ENCODE data around the gene ICAM4.
"Not testable (repeated sequence)": the region's sequence is repeated elsewhere in the genome, so short reads cannot be mapped to it uniquely, and the experiment has no call there.

ICAM4 gene

GRCh38 chr19:10286803-10287737 lies at the start of gene ICAM4:
Gene ICAM4 (plus strand): TSS chr19:10286955. CDS start chr19:10287013, 58 bp downstream.
- DNase-seq (ENCODE audit: low read depth), result no peak

- no peak for DNase-seq (ENCODE audit: low read depth)
Observed at GRCh38 chr19:10237702-10238101, 49.1 kb upstream of the ICAM4 start.

- no peak for DNase-seq (ENCODE audit: low read depth)
Observed at GRCh38 chr19:10238172-10238783, 48.5 kb upstream of the ICAM4 start.

GRCh38 chr19:10241826-10242449 lies 44.8 kb upstream of the ICAM4 start:
- DNase-seq (ENCODE audit: low read depth), result not testable (repeated sequence)

- DNase-seq (ENCODE audit: low read depth), result no peak
Observed at GRCh38 chr19:10243606-10244005, 43.1 kb upstream of the ICAM4 start.

GRCh38 chr19:10245189-10245939 lies 41.4 kb upstream of the ICAM4 start:
- no peak for DNase-seq (ENCODE audit: low read depth)

GRCh38 chr19:10246511-10246910 lies 40.2 kb upstream of the ICAM4 start:
- no peak for DNase-seq (ENCODE audit: low read depth)

GRCh38 chr19:10251792-10252694 lies 34.7 kb upstream of the ICAM4 start, which contains the start of gene MRPL4:
Gene MRPL4 (plus strand): TSS chr19:10252214. CDS start chr19:10252254, 40 bp downstream.
- peak; percentile 94 for DNase-seq (ENCODE audit: low read depth)

- no peak for DNase-seq (ENCODE audit: low read depth)
Observed at GRCh38 chr19:10252707-10253106, 34.0 kb upstream of the ICAM4 start.

- no peak for DNase-seq (ENCODE audit: low read depth)
Observed at GRCh38 chr19:10254244-10254643, 32.5 kb upstream of the ICAM4 start.

GRCh38 chr19:10255358-10255757 lies 31.4 kb upstream of the ICAM4 start:
- no peak for DNase-seq (ENCODE audit: low read depth)

- DNase-seq (ENCODE audit: low read depth), result no peak
Observed at GRCh38 chr19:10256551-10256950, 30.2 kb upstream of the ICAM4 start.

- DNase-seq (ENCODE audit: low read depth), result no peak
Observed at GRCh38 chr19:10256970-10257615, 29.7 kb upstream of the ICAM4 start.

GRCh38 chr19:10258080-10258710 lies 28.6 kb upstream of the ICAM4 start:
- DNase-seq (ENCODE audit: low read depth), result no peak

- DNase-seq (ENCODE audit: low read depth), result peak; percentile 89
Observed at GRCh38 chr19:10259162-10259905, 27.4 kb upstream of the ICAM4 start.

GRCh38 chr19:10260141-10260584 lies 26.6 kb upstream of the ICAM4 start:
- DNase-seq (ENCODE audit: low read depth), result peak; percentile 52

- no peak for DNase-seq (ENCODE audit: low read depth)
Observed at GRCh38 chr19:10262771-10263170, 24.0 kb upstream of the ICAM4 start.

- DNase-seq (ENCODE audit: low read depth), result no peak
Observed at GRCh38 chr19:10266706-10267105, 20.0 kb upstream of the ICAM4 start.

- no peak for DNase-seq (ENCODE audit: low read depth)
Observed at GRCh38 chr19:10268071-10268470, 18.7 kb upstream of the ICAM4 start.

Measured in activated T-cell treated with anti-CD3 and anti-CD28 coated beads for 24 hours (primary cell).